ENCODE measurements around the gene ZNF319. TPM values are rescaled to one million over a fixed set of nuclear protein-coding genes. Genes with fewer than 3 reads are reported as not detected.

Gene ZNF319
- total RNA-seq, 1 donor from 2014 or later = 7.9 TPM

GRCh38 chr16:58046936-58047335 is 46.5 kb upstream of the ZNF319 start:
- H3K4me1 ChIP-seq = no peaks in the 10 kb centered on the region
- no peak for TF ChIP-seq POLR2A (IDR thresholded peaks at IDR 0.05)
- no peak for TF ChIP-seq POLR2AphosphoS5 (IDR thresholded peaks at IDR 0.05; ENCODE audit: insufficient read depth in 1 of 2, low read depth in 1 of 2)
- no peak for TF ChIP-seq CTCF (IDR thresholded peaks at IDR 0.05)
- intact Hi-C loops (cut with DNase I) = no loop called here
- DNase-seq (ENCODE audit: extremely low spot score in 2 of 2) = no peak
- no peaks in the 10 kb centered on the region for H3K27me3 ChIP-seq
- no peaks in the 10 kb centered on the region for H3K36me3 ChIP-seq
- no peaks in the 10 kb centered on the region for H3K9me3 ChIP-seq
- H3K4me3 ChIP-seq = no peak overlapping the region
- H3K27ac ChIP-seq = no peak overlapping the region

GRCh38 chr16:58046054-58046881 is 45.8 kb upstream of the ZNF319 start:
- Histone ChIP-seq H3K4me3 (no peak overlapping the region), H3K9me3 (no peaks in the 10 kb centered on the region), H3K27ac (no peak overlapping the region), H3K36me3 (no peaks in the 10 kb centered on the region), H3K27me3 (no peaks in the 10 kb centered on the region), H3K4me1 (no peaks in the 10 kb centered on the region)
- DNase-seq (ENCODE audit: extremely low spot score in 2 of 2) = no peak
- TF ChIP-seq POLR2AphosphoS5 (IDR thresholded peaks at IDR 0.05; ENCODE audit: insufficient read depth in 1 of 2, low read depth in 1 of 2) = no peak
- TF ChIP-seq CTCF (IDR thresholded peaks at IDR 0.05) = no peak
- TF ChIP-seq POLR2A (IDR thresholded peaks at IDR 0.05) = no peak
- intact Hi-C loops (cut with DNase I) = no loop called here

GRCh38 chr16:58045096-58045495 is 44.6 kb upstream of the ZNF319 start:
- Histone ChIP-seq H3K4me1 (no peaks in the 10 kb centered on the region), H3K4me3 (no peak overlapping the region), H3K27ac (no peak overlapping the region), H3K27me3 (no peaks in the 10 kb centered on the region), H3K36me3 (no peaks in the 10 kb centered on the region), H3K9me3 (no peaks in the 10 kb centered on the region)
- TF ChIP-seq POLR2A (IDR thresholded peaks at IDR 0.05) (no peak), CTCF (IDR thresholded peaks at IDR 0.05) (no peak)
- intact Hi-C loops (cut with DNase I) = no loop called here
- no peak for DNase-seq (ENCODE audit: extremely low spot score in 2 of 2)

GRCh38 chr16:58044266-58045019 is 44.0 kb upstream of the ZNF319 start:
- Histone ChIP-seq H3K27ac (no peak overlapping the region), H3K4me1 (no peaks in the 10 kb centered on the region), H3K36me3 (no peaks in the 10 kb centered on the region), H3K9me3 (no peaks in the 10 kb centered on the region), H3K27me3 (no peaks in the 10 kb centered on the region), H3K4me3 (no peak overlapping the region)
- no peak for TF ChIP-seq POLR2AphosphoS5 (IDR thresholded peaks at IDR 0.05; ENCODE audit: insufficient read depth in 1 of 2, low read depth in 1 of 2)
- TF ChIP-seq CTCF (IDR thresholded peaks at IDR 0.05) = no peak
- no peak for TF ChIP-seq POLR2A (IDR thresholded peaks at IDR 0.05)
- no peak for DNase-seq (ENCODE audit: extremely low spot score in 2 of 2)
- intact Hi-C loops (cut with DNase I) = no loop called here

Data from vagina (tissue), 2 donors.